Medulla oblongata (tissue), 1 donor: ENCODE data around the gene SRD5A3.

Experiments
- DNase-seq: peaks from one replicate; pipeline ENCODE4 v3.0.0-alpha.2; 2015; ENCODE audit errors: extremely low spot score

SRD5A3 gene

GRCh38 chr4:55373461-55373860, 27.4 kb downstream of the SRD5A3 start:
- DNase-seq, result no peak

GRCh38 chr4:55376698-55377097, 30.7 kb downstream of the SRD5A3 start:
- DNase-seq, result no peak

- DNase-seq, result no peak
Measured at GRCh38 chr4:55378617-55379467, 32.8 kb downstream of the SRD5A3 start.

- no peak for DNase-seq
Measured at GRCh38 chr4:55380576-55380975, 34.5 kb downstream of the SRD5A3 start.

GRCh38 chr4:55381502-55381901, 35.5 kb downstream of the SRD5A3 start:
- DNase-seq, result no peak

- DNase-seq, result no peak
Measured at GRCh38 chr4:55382488-55383003, 36.5 kb downstream of the SRD5A3 start.

GRCh38 chr4:55385201-55385649, 39.2 kb downstream of the SRD5A3 start:
- DNase-seq, result no peak

- no peak for DNase-seq
Measured at GRCh38 chr4:55386073-55386472, 40.0 kb downstream of the SRD5A3 start.

GRCh38 chr4:55386840-55387239, 40.8 kb downstream of the SRD5A3 start:
- no peak for DNase-seq

GRCh38 chr4:55393461-55394320, 47.6 kb downstream of the SRD5A3 start:
- DNase-seq, result peak; percentile 71

GRCh38 chr4:55395218-55395528, 49.1 kb downstream of the SRD5A3 start:
- DNase-seq, result no peak

- peak; percentile 88 for DNase-seq
Measured at GRCh38 chr4:55395529-55396307, 49.7 kb downstream of the SRD5A3 start, which contains the start of gene TMEM165. TMEM165 (plus strand) TSS chr4:55395957; CDS start chr4:55396190, 233 bp downstream.

- DNase-seq, result peak; percentile 51
Measured at GRCh38 chr4:55396308-55397125, 50.5 kb downstream of the SRD5A3 start.

GRCh38 chr4:55397126-55397436, 51.0 kb downstream of the SRD5A3 start:
- peak; percentile 41 for DNase-seq

GRCh38 chr4:55397520-55398321, 51.7 kb downstream of the SRD5A3 start:
- peak; percentile 66 for DNase-seq

GRCh38 chr4:55398461-55398860, 52.4 kb downstream of the SRD5A3 start:
- peak; percentile 43 for DNase-seq

GRCh38 chr4:55398966-55399365, 52.9 kb downstream of the SRD5A3 start:
- DNase-seq, result peak; percentile 37

GRCh38 chr4:55399581-55399980, 53.5 kb downstream of the SRD5A3 start:
- peak; percentile 44 for DNase-seq

- no peak for DNase-seq
Measured at GRCh38 chr4:55405073-55405472, 59.0 kb downstream of the SRD5A3 start.

- no peak for DNase-seq
Measured at GRCh38 chr4:55406545-55406944, 60.5 kb downstream of the SRD5A3 start.
